Measurements from ENCODE around the gene EPHA10.

EPHA10 gene

GRCh38 chr1:37666241-37666867, 98.6 kb downstream of the EPHA10 start:
- CTCF ChIA-PET = interaction anchor here (0.9 to 1.8 kb wide), 3 partner anchors 12 to 64 kb away, joined by 3 to 8 read pairs (median 5); no protein-coding TSS in a partner anchor
- TF ChIP-seq, protein P1, sequence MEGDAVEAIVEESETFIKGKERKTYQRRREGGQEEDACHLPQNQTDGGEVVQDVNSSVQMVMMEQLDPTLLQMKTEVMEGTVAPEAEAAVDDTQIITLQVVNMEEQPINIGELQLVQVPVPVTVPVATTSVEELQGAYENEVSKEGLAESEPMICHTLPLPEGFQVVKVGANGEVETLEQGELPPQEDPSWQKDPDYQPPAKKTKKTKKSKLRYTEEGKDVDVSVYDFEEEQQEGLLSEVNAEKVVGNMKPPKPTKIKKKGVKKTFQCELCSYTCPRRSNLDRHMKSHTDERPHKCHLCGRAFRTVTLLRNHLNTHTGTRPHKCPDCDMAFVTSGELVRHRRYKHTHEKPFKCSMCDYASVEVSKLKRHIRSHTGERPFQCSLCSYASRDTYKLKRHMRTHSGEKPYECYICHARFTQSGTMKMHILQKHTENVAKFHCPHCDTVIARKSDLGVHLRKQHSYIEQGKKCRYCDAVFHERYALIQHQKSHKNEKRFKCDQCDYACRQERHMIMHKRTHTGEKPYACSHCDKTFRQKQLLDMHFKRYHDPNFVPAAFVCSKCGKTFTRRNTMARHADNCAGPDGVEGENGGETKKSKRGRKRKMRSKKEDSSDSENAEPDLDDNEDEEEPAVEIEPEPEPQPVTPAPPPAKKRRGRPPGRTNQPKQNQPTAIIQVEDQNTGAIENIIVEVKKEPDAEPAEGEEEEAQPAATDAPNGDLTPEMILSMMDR (IDR thresholded peaks at IDR 0.05; ENCODE audit: control extremely low read depth, extremely low read depth, low read depth, missing control alignments) = no peak
- DNase-seq (ENCODE audit: extremely low spot score) = no peak
- POLR2A ChIA-PET = no interaction called here
